ENCODE data around the gene CREB3.
A peak's percentile ranks its signal among the peaks of the same experiment; 100 is the strongest.

DNA sequence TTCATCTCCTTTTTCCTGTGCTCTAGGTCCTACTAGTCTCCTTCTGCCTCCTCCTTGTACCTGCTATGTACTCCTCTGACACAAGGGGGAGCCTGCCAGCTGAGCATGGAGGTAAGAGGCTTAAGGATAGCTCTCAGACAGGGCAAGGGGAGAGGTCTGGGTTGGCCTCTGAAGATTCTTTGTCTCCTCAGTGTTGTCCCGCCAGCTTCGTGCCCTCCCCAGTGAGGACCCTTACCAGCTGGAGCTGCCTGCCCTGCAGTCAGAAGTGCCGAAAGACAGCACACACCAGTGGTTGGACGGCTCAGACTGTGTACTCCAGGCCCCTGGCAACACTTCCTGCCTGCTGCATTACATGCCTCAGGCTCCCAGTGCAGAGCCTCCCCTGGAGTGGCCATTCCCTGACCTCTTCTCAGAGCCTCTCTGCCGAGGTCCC is 3.8 kb downstream of the CREB3 start:
- TF ChIP-seq, protein P1, sequence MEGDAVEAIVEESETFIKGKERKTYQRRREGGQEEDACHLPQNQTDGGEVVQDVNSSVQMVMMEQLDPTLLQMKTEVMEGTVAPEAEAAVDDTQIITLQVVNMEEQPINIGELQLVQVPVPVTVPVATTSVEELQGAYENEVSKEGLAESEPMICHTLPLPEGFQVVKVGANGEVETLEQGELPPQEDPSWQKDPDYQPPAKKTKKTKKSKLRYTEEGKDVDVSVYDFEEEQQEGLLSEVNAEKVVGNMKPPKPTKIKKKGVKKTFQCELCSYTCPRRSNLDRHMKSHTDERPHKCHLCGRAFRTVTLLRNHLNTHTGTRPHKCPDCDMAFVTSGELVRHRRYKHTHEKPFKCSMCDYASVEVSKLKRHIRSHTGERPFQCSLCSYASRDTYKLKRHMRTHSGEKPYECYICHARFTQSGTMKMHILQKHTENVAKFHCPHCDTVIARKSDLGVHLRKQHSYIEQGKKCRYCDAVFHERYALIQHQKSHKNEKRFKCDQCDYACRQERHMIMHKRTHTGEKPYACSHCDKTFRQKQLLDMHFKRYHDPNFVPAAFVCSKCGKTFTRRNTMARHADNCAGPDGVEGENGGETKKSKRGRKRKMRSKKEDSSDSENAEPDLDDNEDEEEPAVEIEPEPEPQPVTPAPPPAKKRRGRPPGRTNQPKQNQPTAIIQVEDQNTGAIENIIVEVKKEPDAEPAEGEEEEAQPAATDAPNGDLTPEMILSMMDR (IDR thresholded peaks at IDR 0.05) = peak; percentile 59 to 79 (median 74)
- TF ChIP-seq POLR2A (IDR thresholded peaks at IDR 0.05) = no peak

All from adrenal gland (tissue), 5 donors.